Ecto neural progenitor cell (in vitro differentiated cells): Measurements from ENCODE around the gene KCNMA1.

Source experiments
- DNase-seq: peaks from one replicate; pipeline ENCODE4 v3.0.0-alpha.2; 2018; ENCODE audit warnings: low spot score

Gene KCNMA1

DNA sequence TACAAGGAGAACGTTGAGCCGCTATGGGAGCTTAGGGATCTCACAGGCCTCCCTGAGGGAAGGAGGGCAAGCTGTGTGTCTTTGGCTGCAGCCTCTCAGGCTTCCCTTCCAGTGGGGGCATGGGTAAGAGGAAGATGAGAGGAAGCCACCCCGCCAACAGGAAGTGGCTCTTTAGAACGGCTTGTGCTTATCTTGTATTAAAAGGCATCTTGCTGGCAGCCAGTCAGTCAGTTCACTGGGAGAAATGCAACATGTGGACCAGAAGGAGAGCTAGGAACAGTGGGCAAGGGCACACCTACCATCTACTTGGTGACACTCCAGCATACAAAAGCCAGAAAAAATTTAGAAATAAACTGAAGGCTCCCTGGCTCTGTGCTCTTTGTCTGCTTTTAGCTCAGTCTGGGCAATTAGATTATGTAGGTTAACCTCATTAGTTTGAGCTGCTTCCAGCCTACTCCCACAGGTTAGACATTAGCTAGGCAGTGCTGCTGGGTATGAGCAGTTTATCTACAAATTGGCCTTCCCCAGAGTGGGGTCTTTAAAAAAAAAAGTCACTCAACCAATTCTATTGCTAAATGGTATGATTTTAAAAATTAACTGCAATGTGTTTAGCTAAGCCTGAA, 595.9 kb downstream of the KCNMA1 start:
- no peak for DNase-seq

DNA sequence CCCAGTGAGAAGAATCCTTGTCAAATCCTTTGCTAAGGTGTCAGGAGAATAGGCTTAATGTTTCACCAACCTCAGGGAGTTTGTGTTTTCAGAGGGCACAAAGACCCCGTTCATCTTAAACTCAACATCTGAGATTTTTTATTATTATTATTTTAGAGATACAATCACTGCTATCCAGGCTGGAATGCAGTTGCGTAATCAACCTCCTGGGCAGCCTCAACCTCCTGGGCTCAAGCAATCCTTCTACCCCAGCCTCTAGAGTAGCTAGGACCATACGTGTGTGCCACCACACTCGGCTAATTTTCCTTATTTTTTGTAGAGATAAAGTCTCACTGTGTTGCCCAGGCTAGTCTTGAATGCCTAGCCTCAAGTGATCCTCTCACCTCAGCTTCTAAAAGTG, 599.2 kb downstream of the KCNMA1 start:
- no peak for DNase-seq

DNA sequence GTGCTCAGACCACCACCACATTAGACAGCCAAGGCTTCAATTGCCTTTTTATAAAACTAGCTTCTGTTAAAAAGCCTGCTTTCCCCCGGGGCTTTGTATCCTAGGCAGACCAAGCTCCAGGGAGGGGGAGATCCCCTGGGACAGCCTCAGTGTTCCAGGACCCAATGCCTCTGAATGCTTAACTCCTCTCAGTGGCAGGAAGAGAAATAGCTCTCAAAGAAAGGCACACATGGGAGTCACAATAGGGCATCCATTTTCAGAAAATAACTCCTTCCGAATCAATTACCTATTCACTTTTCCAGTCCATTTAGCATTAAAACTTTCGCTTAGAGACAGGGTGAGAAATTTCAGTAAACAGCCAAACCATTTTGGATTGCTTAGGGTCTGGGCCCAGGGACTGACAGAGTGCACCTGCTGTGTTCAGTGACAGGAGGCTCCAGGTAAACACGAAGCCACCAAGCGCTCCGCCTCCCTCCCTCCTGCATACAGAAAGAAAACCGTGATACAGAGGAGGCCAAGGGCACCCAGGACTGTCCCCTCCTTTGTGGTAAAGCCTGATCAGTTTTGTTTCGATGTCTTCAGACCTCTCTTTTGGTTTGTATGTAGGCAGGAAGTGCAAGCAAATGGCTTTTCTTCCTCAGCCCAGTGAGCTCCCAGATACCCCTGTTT, 599.7 kb downstream of the KCNMA1 start:
- DNase-seq: no peak

DNA sequence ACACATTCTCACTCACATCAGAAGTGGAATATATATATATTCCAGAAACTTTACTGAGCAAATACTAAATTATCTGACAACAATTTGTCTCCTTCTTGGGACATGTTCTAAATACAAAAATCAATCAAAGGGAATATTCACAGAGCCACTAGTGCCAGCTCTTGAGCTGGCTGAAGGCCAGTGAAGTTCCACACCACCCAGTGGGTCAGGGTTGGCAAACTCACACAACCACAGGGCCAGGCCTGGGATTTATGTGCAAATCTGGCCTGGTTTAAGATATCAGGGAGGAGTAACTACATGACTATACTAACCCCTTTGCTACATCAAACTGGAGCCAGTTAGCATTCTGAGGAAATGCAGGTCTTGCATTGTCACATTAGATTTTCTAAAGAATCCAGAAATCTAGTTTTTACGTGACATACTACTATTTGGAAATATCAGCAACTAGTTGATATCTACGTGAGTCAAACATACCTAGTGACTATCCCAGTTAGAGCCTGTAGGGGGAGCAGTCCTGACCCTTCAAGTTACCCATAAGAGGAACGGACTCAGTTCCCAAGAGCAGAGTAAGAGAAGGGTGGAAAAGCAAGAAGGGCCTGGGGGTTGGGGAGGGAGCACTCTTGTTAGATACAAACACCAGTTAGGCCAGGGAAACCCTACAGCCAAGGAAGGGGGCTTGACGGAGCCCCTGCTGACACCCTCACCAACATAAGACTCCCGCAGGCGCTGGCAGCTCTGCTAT, 600.4 kb downstream of the KCNMA1 start:
- peak; percentile 51 for DNase-seq

DNA sequence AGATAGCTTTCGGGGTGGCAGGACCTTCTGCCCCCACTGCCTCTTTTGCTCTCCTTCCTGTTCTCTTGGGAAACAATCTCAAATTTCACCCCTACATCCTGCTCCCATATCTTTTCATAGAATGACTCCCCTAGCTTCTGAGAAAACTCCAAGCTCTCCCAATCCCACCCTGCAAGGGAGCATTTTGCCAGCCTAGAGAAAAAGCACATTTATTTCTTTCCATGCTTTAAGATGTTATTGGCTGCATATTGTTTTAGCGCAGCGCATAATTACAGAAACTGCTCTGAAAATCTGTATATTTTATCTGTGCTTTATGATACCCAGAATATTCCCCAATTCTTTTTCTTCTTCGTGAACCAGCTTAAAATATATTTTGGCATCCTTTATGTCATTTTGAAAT, 601.3 kb downstream of the KCNMA1 start:
- DNase-seq: no peak

DNA sequence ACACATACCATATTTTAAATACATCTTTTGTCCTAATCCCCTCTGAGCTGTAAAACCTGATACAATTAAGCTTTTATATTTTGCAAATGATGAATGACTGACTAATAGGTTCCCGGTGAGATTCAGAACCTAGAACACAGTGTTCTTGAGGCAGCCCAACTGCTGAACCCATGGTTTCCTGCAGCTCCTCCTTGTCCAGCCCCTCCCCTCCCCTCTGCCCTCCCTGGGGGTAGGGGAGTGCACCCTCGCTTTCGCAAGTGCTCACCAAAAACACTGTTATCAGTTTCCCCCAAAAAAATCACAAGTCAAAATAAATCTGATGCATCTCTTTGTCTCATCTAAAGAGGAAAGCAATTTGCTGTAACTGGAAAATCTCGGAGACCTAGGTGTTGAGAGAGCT, 602.8 kb downstream of the KCNMA1 start:
- no peak for DNase-seq

DNA sequence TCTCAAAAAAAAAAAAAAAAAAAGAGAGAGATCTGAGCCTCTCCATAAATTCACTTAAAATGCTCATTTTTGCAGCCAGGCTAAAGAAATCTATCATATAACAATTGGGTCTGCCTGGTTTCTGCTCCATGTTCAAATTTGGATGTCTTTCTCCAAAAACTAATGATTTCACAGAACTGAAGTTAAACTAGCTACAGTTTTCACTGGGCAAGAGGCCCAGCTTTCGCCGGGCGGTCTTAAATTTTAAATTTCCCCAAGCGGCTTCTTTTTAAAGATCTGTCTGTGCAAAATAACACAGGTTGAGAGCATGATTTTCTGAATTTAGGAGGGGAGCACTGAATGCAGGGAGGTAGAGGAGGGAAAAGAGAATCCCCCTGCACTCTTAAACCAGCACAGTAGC, 603.4 kb downstream of the KCNMA1 start:
- DNase-seq: no peak

DNA sequence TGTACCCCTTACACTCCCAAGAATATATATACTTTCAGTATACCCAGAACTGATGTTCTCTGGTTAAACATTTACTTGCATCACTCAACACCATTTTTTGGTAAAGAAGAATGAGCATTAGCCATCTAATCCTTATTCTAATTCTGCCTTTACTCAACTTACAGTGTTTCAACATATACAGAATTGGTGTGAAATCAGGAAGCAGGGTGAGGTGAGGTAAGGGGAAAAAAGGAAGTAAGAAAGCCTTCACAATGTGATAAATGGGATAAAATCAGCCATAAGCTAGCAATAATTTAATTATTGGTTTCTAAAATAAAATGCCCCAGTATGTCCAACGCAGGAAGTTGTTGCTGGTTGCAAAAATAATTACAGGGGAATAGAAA, 605.4 kb downstream of the KCNMA1 start:
- DNase-seq: no peak

DNA sequence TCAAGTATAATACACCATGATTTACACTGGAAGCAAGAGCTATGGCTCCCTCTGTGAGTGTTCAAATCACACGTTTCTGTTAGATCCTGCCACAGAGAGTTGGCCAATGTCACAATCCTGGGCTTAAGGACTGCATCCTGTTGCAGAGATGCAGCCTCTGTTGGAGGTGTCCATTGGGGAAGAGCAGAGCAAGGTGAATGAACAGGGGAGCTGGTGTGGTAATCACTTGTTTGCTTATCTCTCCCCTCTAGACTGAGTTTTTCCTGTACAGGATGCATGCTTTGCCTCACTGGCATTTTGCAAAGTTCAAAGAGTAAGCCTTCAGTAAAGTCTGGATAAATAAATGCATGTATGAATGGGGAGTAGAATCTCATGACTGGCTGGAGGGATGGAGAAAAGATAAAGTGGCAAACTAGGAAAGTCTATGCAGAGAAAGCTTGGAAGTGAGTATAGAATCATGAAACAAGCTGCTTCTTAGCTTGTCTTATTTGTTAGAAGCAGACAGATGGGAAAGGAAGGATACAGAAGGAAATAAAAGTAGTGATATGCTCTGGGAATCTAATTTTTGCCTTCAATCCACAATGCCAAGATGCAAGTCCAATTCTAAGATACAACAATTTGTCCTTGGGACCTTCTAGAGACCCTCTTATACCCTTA, 605.9 kb downstream of the KCNMA1 start:
- no peak for DNase-seq

DNA sequence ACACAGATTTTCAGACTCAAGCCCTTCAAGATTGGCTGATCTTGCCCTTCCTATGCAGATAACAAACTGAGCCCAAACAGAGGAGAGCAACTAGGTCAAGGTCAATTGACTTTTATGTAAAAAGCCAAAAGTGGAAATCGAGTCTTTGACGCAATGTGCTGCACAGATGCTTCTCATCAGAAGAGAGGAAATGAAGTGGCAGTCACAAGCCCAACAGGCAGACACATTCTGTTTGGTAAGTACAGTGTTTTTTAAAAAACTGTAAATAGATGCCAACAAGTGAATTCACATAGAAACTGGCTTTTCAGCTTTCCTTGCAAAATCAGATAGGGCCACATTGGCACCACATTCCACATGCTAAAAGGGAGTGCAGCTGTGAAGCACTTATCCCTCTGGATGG, 606.6 kb downstream of the KCNMA1 start:
- no peak for DNase-seq

DNA sequence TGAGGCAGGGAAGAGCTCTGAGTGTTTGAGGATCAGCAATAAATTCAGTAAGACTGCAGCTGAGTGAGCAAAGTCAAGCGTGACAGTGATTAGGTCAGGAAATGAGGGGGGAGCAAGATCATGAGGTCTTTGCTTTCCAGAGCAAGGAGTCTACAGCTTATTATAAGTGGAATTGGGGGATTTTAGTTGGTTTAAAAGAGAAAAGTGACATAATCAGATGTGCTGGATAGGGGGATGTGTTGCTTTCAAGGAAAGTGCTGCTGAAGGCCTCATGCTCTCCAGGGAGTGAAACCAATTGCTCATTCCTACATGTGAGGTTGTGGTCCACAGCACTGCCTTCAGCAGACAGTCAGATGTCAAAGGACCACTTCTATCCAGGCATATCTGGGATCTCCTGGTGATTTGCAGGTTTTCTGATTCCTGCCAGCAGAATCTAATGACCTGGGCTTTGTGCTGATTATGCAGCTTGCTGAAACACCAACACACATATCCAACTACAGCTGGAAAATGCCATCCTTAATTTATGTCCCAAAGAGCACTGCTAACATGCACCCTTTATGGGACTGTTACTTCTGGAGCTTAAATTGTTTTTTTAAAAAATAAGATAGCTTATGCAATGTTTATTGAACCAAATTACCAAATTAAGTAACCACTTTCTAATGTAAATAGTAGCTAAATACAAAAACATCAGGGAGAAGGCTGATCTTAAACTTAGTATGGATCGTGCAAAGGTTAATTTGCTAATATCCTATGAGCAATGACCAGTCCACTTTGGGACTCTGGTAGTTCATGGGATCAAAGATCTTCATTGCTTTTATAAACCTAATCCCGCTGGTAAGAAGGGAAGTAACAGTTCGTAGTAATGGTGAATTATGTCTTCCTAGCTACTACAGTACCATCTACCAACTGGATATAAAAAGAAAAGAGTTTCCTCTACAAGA, 607.6 kb downstream of the KCNMA1 start:
- DNase-seq: no peak

DNA sequence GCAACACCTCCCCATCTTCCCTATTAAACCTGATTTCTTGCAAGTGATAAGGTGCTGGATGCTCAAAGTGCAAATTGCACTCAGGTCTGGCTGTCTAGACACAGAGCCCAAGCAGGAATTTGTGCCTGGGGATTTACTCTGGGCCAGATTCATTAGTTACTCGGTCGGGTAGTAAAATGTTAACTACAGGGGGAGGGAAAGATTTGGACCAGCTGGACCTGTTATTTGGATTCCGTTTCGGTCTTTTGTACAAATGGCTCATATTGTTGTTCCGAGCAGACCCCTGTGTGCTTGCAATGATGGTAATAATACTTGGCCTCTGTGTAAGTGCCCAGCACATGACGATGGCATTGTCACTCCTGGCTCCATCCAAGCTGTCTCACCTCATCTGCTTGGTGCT, 609.6 kb downstream of the KCNMA1 start:
- no peak for DNase-seq

DNA sequence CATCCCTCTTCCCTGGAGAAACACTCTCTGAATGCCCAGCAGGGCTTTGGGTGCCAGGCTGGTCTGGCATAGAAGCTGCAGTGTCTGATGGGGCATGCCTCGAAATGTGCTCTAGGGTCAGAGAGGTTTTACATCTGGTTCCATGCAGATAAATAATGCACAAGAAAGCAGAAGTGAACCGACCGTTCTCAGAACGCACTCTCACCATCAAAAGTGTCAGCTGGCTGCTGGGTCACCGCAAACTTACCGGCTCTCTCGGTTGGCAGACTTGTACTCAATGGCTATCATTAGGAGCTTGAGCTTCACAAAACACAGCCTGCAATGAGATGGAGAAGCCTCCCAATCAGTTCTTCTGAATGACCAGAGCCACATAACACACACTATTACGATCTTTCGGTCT, 610.0 kb downstream of the KCNMA1 start:
- no peak for DNase-seq

DNA sequence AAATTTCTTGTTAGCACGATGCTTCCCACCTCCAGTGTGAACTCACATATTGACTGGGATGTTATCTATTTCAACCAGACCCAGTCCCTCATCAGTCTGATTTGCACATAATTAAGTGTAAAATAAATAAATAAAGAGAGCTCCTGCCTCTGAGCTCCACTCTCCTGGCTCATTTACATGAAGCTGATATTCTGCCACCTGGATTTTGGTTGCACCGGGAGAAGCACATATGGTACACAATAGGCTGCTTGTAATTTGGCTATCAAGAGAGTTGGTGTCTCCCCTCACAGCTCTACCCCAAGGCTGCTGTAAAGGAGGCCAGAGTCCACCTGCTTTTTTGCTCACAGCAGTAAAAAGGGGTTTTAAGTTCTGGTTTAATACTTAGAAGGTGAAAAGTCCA, 610.5 kb downstream of the KCNMA1 start:
- DNase-seq: no peak

DNA sequence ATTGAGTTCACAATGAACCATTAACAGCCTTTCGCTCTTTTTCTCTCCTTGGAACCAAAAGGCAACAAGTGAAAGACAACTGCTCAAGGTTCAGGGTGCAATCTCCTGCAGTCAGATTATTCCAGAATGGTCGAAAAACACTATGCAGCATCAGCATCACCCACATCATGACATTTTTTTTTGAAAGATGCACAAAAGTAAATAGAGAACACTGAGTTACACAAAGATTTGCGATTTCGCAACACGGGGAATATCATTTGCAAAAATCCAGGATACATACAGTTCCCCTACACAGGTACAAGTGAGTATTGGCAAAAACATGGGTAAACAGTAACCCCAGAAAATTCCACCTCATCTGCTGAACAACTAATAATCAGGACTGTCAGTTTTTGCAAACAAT, 611.5 kb downstream of the KCNMA1 start:
- DNase-seq: no peak

DNA sequence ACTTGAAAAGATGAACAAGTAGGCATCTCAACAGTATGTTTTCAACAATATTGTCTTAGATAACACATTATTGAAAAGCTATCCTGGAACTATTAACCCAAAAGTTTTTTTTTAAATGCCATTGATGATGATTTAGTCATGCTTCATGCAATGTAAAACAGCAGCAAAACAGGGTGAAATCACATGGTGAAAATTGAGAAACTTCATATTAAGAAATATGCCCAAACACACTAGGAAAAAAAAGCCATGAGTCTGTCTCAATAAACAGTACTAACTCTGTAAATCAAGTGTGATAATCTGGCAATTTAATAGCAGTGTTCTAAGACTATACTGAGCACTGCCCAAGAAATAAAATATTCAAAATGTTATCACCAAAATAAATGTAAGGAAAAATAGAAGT, 613.1 kb downstream of the KCNMA1 start:
- DNase-seq: no peak

DNA sequence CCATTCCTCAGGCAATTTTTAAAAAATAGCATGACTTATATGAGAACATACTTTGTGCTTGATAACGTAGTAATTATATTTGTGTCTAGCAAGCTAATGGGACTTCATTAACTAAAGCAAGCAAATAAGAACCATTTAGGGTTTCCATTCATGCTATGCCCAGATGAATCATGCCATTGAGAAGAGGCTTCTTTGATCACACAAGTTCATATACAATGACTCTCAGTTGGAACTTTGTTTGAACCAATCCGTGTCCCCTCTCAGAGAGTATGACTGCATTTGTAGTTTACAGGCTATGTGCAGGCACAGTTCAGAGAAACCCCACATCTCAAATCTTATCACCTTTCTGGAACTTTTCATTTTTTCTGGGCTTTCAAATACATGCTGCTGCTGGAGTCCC, 614.2 kb downstream of the KCNMA1 start:
- DNase-seq: no peak

DNA sequence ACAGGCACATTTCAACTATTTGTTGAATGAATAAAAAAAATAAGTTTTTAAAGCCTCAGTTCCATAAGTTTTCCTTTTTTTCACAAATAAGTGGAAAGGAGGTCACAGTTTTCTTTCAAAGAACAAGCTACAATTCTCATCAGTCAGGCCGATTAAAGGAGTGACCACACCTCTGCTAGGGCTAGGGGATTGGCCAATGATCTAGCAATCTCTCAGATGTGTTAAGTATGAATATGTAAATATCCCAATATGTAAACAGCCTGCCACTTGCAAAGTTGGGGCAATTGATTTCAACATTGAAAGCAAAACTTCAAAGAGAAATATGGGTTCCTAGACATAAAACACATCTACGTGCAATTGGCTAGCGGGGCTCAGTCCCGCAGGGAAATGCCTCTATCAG, 614.9 kb downstream of the KCNMA1 start:
- no peak for DNase-seq

DNA sequence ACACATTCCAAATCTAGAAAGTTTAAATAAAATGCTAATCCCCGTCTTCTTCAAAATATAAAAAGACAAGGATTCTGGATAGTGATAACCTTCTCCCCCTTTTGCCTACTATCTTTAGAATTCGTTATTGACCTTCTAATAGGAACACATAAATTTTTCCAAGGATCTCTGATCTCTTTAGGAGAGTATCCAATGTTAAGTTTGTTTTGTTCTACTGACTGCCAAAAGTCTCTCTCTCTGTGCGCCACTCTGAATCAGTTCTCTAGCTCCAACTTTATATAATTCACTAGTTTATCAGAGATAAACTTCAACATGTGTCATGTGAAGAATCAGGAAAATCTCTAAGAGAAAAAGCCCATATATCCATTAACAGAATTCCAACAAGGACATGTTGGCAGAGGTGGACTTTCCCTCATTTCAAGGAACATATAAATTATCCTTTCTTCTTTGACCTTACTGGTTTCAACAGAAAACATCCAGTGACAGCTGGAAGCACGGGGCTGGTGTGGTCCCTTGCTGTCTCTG, 615.6 kb downstream of the KCNMA1 start:
- no peak for DNase-seq

DNA sequence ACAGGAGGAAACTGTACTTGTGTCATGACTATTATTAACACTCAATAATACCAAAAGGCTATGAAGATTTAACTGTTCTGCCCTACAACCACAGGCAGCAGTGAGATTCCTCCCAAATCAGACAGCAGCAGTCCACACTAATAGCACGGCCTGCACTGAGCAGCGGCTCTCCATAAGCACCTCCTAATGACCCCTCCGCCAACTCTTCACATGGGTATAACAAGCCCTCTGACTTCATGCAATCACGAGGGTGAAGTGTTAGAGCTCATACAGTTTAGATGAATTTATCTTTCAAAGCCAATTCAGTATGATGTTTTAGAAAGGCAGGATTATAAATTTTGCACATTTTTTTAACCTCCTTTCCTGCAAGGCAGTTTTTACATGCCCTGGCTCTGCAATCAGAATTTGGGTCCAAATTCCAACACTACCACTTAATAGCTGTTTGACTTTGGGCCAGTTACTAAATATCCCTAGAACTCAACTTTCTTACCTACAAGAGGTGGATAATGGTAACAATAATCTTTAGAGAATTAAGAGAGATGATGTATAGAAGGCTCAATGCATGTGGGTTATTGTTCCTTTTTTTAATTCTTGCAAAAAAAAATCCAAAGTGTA, 617.1 kb downstream of the KCNMA1 start:
- no peak for DNase-seq

DNA sequence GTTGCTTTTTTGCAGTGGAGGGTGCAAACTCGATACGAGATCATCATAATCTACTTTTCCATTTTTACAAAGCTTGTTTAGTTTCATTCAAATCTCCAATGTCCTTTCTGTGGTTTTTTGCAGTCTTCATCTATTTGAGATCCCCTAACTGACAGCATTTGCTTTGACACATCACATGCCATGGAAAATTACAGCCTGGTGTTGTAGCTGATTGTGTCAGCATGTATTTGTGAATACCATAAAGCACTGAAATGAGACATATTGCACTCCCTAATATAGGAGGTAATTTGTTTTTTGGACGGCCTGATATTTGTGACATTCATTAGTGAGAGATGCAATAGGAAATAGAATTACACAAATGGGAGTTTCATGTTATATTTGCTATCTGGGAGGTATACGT, 620.8 kb downstream of the KCNMA1 start:
- DNase-seq: no peak
